ENCODE measurements around the gene ATP9B. TPM values are rescaled to one million over a fixed set of nuclear protein-coding genes. Genes with fewer than 3 reads are reported as not detected.

The ATP9B gene
- total RNA-seq, 1 donor from 2014 or later = 15.8 TPM

DNA sequence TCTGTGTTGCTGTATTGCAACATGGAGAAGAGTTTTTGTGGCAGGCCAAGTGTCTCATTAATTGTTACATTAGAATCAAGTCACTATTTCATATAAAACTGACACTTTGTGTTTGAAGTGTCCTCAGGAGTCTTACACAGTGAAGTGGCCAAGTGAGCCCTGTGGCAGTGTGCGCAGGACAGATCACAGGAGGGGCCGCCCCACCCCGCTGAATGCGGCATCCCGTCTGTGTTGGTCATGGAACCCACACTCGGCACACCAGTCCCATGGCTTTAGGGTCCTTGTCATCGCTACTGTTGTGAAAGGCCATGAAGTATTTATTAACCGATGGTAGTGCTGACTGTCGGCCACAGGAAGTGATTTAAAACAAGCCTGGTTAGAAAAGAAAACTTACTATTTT is 181.8 kb downstream of the ATP9B start:
- Mint-ChIP-seq H3K4me1 (ENCODE audit: low read depth) (peaks cover 6% of the 10 kb centered on the region), H3K9me3 (ENCODE audit: low read depth) (no peaks in the 10 kb centered on the region), H3K27me3 (ENCODE audit: low read depth) (no peaks in the 10 kb centered on the region), H3K27ac (ENCODE audit: unreplicated experiment) (no peak overlapping the region), H3K36me3 (ENCODE audit: low read depth) (peaks cover 3% of the 10 kb centered on the region), H3K4me3 (ENCODE audit: unreplicated experiment) (no peak overlapping the region)
- DNase-seq (ENCODE audit: low spot score) = no peak
- TF ChIP-seq, protein P1, sequence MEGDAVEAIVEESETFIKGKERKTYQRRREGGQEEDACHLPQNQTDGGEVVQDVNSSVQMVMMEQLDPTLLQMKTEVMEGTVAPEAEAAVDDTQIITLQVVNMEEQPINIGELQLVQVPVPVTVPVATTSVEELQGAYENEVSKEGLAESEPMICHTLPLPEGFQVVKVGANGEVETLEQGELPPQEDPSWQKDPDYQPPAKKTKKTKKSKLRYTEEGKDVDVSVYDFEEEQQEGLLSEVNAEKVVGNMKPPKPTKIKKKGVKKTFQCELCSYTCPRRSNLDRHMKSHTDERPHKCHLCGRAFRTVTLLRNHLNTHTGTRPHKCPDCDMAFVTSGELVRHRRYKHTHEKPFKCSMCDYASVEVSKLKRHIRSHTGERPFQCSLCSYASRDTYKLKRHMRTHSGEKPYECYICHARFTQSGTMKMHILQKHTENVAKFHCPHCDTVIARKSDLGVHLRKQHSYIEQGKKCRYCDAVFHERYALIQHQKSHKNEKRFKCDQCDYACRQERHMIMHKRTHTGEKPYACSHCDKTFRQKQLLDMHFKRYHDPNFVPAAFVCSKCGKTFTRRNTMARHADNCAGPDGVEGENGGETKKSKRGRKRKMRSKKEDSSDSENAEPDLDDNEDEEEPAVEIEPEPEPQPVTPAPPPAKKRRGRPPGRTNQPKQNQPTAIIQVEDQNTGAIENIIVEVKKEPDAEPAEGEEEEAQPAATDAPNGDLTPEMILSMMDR (IDR thresholded peaks at IDR 0.05) = no peak

DNA sequence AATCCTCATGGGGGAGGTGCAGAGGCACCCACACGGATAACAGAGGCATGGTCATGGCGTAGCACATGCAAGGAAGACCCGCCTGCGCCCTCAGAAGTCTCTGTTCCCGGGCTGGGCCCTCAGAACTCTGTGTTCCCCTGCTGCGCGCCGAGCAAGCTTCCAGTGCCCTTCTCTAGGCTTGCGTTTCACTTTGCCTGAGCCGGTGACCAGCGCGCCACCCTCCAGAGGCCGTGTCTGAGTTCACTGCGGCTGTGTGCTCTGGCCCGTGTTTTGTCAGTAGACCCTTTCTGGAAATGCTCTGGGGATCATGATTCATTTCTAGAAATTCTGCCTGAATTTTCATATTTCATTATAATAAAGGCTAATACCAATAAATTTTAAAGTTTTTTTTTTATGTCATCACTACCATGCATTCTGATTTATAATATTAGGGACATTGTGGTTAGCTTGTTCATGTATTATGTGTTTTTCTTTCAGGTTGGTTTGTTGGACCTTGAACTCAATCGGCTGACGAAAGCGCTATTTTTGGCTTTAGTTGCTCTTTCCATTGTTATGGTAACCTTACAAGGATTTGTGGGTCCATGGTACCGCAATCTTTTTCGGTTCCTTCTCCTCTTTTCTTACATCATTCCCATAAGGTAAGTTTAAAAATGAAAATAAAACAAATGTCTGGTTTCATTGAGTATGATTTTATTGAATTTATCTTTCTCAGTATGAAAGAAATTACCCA is 183.9 kb downstream of the ATP9B start:
- no peak for DNase-seq (ENCODE audit: low spot score)
- peaks cover 3% of the 10 kb centered on the region for H3K36me3 Mint-ChIP-seq (ENCODE audit: low read depth)
- H3K27ac Mint-ChIP-seq (ENCODE audit: unreplicated experiment) = no peak overlapping the region
- no peaks in the 10 kb centered on the region for H3K4me1 Mint-ChIP-seq (ENCODE audit: low read depth)
- no peak overlapping the region for H3K4me3 Mint-ChIP-seq (ENCODE audit: unreplicated experiment)
- no peaks in the 10 kb centered on the region for H3K27me3 Mint-ChIP-seq (ENCODE audit: low read depth)
- TF ChIP-seq, protein P1 (IDR thresholded peaks at IDR 0.05) = no peak
- H3K9me3 Mint-ChIP-seq (ENCODE audit: low read depth) = no peaks in the 10 kb centered on the region

- Mint-ChIP-seq H3K9me3 (ENCODE audit: low read depth) (no peaks in the 10 kb centered on the region), H3K36me3 (ENCODE audit: low read depth) (peaks cover 3% of the 10 kb centered on the region), H3K27ac (ENCODE audit: unreplicated experiment) (no peak overlapping the region), H3K4me3 (ENCODE audit: unreplicated experiment) (no peak overlapping the region), H3K4me1 (ENCODE audit: low read depth) (no peaks in the 10 kb centered on the region), H3K27me3 (ENCODE audit: low read depth) (no peaks in the 10 kb centered on the region)
- DNase-seq (ENCODE audit: low spot score) = no peak
- TF ChIP-seq, protein P1 (IDR thresholded peaks at IDR 0.05) = no peak
These were observed 188.3 kb downstream of the ATP9B start for GRCh38 chr18:79257480-79257879.

- H3K9me3 Mint-ChIP-seq (ENCODE audit: low read depth) = no peaks in the 10 kb centered on the region
- no peak overlapping the region for H3K4me3 Mint-ChIP-seq (ENCODE audit: unreplicated experiment)
- DNase-seq (ENCODE audit: low spot score) = no peak
- H3K36me3 Mint-ChIP-seq (ENCODE audit: low read depth) = peaks cover 3% of the 10 kb centered on the region
- no peak overlapping the region for H3K27ac Mint-ChIP-seq (ENCODE audit: unreplicated experiment)
- H3K4me1 Mint-ChIP-seq (ENCODE audit: low read depth) = no peaks in the 10 kb centered on the region
- H3K27me3 Mint-ChIP-seq (ENCODE audit: low read depth) = no peaks in the 10 kb centered on the region
- TF ChIP-seq, protein P1 (IDR thresholded peaks at IDR 0.05) = no peak
These were observed 189.3 kb downstream of the ATP9B start for GRCh38 chr18:79258447-79258846.

DNA sequence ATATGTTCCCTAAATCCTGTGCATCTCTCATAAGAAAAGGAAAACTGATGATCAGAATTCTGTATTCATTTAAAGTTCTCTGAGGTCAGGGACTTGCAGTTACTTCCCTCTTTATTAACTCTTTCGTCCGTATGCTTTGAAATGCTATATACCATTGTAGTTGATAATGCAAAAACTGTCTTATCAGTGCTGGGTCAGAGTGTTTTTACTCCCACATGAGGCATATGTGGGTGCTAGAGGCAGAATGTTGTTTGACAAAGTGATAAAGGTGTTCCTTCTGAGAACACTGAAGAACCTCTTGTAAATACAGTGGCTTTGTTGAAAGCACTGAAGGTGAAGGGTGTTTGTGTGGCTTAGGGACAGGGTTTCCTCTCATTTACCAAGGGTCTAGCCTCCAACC is 190.0 kb downstream of the ATP9B start:
- no peak for DNase-seq (ENCODE audit: low spot score)
- Mint-ChIP-seq H3K27me3 (ENCODE audit: low read depth) (no peaks in the 10 kb centered on the region), H3K36me3 (ENCODE audit: low read depth) (peaks cover 5% of the 10 kb centered on the region), H3K9me3 (ENCODE audit: low read depth) (no peaks in the 10 kb centered on the region), H3K27ac (ENCODE audit: unreplicated experiment) (no peak overlapping the region), H3K4me1 (ENCODE audit: low read depth) (no peaks in the 10 kb centered on the region), H3K4me3 (ENCODE audit: unreplicated experiment) (no peak overlapping the region)
- TF ChIP-seq, protein P1 (IDR thresholded peaks at IDR 0.05) = no peak

Data from chondrocyte (in vitro differentiated cells).